Left forelimb (tissue), 1 donor: Measurements from ENCODE around the gene FOSL2.

Source experiments
- DNase-seq: peaks from one replicate; pipeline ENCODE4 v3.0.0-alpha.2; 2018; ENCODE audit warnings: low spot score

Gene FOSL2

GRCh38 chr2:28392297-28393113 is at the start of gene FOSL2:
Gene FOSL2, plus strand, starts transcription at chr2:28392858. Its CDS starts 863 bp downstream, at chr2:28393721.
- peak; percentile 96 for DNase-seq

DNA sequence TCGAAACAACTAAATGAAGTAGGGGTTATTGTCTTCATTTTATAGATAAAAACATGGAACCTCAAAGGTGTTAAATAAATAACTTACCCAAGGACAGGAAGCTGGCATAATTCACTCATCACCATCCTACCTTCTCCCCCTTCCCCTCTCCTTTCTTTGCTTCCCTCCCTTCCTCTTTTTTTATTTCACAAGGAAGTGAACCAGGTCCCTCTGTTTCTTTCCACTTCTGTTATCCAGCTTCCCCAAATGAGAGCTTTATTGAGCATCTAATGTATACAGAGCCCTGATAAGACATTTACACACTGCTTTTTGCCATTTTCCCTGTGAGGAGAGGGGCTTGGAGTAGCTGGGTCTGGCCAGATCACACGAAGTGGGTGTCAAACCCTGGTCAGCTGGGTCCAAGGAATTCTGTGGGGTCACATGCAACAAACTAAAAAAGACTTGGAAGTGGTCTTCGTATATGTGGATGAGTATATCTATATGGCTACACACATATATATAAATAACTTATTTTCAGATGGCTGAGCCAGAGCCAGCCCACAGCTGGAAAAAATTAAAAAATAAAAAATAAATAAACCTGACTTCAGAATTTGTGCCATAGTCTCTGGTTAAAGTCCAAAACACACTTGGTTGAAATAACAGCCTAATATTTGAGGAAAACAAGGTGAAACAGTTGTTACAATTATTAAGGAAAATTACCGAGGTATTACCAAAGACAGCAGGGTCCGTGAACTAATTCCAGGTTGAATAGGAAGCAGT is 49.3 kb upstream of the FOSL2 start:
- DNase-seq, result no peak

GRCh38 chr2:28343971-28344715 is 48.5 kb upstream of the FOSL2 start:
- DNase-seq, result no peak

GRCh38 chr2:28344756-28345373 is 47.8 kb upstream of the FOSL2 start:
- no peak for DNase-seq

DNA sequence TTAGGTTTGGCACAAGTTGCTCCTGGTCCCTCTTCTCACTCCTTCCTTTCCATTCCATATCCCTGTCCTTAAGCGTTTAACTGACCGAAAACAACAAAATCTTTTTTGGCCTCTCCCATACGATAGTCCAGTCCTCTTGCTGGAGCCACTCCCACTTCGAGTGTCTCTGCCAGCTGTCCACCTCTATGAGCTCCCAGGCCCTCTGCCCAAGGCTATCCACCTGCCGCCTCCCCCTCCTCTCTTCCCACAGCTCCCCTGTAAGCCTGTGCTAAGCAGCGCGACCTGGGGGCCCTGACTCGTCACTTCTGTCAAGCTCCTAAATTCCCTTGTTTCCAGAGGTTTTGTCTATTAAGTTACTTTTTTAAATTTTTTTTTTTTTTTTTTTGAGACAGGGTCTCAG is 47.0 kb upstream of the FOSL2 start:
- no peak for DNase-seq

DNA sequence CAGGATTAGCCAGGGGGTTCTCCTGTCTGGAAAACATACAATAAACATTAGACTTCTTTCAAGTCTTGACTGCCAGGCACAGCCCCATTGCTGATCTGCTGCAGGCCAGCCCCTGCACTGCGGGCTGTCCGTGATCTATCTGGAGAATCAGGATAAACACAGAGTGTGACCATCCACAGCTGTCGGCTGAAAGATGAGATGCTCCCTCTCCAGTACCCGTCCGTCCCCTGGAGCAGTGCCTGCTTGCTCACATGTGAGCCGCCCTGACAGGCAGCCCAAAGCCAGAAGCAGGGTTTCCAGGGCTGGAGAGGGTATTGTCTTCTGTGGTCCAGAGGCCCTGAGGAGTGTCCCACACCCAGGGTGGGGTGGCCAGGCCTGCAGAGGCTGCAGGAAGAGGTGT is 46.1 kb upstream of the FOSL2 start:
- no peak for DNase-seq

- DNase-seq, result no peak
Observed at GRCh38 chr2:28347193-28347592, 45.5 kb upstream of the FOSL2 start.

DNA sequence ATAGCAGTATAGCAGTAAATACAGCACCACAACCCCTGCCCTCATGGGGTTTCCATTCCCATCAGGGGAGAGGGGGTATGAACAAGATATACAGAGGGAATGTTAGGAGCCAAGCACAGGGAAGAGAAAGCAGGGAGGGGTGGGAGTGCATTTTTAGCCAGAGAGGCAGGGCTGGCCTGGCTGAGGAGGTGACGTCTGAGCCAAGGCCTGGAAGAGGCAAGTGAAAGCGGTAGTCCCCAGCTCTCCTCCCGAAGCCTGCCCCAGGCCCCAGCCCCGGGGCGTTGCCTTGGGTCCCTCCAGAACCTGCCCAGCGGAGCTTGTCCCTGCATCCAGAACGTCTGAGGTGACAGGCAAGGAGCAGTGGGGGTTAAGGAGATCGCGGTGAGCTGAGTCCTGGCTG is 45.1 kb upstream of the FOSL2 start:
- no peak for DNase-seq

GRCh38 chr2:28348149-28348567 is 44.5 kb upstream of the FOSL2 start:
- DNase-seq, result no peak

DNA sequence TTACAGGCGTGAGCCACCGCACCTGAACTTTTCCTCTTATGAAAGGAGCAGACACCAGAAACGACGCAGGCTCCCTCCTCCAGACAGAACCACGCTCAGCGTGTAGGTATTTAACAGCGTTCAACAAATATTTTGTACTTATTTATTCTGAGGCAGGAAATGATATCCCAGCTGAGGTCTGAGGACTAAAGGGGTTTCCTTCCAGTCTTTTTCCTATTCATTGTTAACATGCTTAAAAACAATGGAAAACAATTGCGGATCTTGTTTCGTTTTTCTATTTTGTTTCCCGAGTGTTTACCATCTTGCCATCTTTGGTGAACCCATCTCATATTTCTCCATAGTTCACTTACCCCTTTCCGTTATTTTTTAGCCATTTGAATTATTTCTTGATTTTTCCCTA is 43.7 kb upstream of the FOSL2 start:
- DNase-seq, result no peak

- DNase-seq, result no peak
Observed at GRCh38 chr2:28349546-28350165, 43.0 kb upstream of the FOSL2 start.

GRCh38 chr2:28350196-28350595 is 42.5 kb upstream of the FOSL2 start:
- no peak for DNase-seq

- no peak for DNase-seq
Observed at GRCh38 chr2:28350791-28351285, 41.8 kb upstream of the FOSL2 start.

- DNase-seq, result no peak
Observed at GRCh38 chr2:28351621-28352020, 41.0 kb upstream of the FOSL2 start.

DNA sequence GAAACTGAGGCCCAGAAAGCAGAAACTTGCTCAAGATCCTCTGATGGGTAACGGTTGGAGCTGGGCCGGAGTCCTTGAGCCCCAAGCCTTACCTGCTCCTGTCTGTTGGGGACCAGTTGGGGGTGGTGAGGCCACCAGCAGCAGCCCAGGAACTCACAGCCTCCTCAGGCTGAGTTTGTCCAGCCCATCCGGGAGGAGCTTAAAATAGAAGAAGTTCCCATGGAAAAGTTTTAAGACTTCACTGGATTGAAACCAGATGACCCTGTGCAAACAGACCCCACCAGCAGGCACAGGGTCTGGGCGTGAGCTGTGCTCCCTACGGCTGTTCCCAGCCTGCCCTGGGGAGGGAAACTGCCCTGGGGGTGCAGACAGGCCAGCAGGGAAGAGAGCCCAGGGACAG is 40.6 kb upstream of the FOSL2 start:
- no peak for DNase-seq

GRCh38 chr2:28352610-28353195 is 40.0 kb upstream of the FOSL2 start:
- DNase-seq, result no peak

- DNase-seq, result no peak
Observed at GRCh38 chr2:28354920-28355520, 37.6 kb upstream of the FOSL2 start.

DNA sequence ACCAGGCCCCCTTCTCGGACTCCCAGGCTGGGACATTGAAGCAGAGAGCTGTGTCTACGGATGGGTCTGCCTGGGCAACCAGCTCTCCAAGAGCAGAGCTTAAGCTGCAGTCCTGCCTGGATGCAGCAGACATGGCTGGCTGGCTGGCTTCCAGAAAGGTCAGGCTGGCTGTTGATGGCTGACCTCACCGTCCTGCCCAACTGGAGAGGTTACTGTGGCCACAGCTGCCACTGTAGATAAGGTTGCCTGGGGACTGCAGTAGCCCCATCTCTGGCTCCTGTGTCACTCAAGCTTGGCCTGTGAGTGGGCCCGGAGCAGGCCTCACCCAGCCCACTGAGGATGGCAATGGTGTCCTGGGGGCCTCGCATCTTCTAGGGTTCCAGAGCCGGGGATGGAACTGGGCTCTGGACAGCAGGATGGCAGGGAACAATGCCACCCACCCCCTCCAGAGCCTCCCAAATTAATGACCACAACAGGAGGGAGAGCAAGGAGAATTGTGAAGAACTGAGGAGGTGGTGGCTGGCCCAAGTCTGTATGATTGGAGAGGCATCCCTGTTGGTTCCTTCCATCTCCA is 37.0 kb upstream of the FOSL2 start:
- no peak for DNase-seq

- DNase-seq, result peak; percentile 89
Observed at GRCh38 chr2:28356095-28356911, 36.4 kb upstream of the FOSL2 start.
